Glomerular endothelial cell (primary cell): ENCODE data around the gene LYRM9. TPM values are rescaled to one million over a fixed set of nuclear protein-coding genes. Genes with fewer than 3 reads are reported as not detected.
"Not testable (repeated sequence)": the region's sequence is repeated elsewhere in the genome, so short reads cannot be mapped to it uniquely, and the experiment has no call there.

Source experiments
- DNase-seq: peaks from one replicate; pipeline ENCODE4 v3.0.0-alpha.2; 2011; ENCODE audit warnings: low read depth, low spot score; ENCODE audit errors: extremely low read depth
- total RNA-seq: library from RNA; depleted of rRNA; stranded (reverse); fragments of >200 nt; gene quantifications from 2 replicates; pipeline ENCODE4 v1.2.3, GENCODE V29; 2015

The LYRM9 gene
- total RNA-seq, 1 donor from 2014 or later: 21.2 TPM

DNA sequence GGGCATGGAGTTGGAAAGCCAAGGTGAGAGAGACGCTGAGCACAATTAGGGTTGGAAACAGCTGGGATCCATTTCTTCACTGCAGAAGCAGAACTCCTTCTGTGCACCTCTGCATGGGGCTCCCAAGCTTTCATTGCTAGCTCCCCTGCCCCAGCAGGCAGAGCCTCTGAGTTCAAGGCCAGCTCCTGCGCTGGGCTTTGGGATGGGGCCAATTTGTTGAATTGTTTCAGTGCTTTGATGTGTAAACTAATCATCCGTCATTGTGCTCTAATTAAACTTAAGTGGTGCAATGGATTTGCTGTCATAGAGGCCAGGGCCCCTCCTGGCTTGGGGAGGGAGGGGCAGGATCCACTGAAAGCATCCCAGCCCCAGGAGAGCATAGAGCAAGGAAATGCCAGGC is 13.5 kb upstream of the LYRM9 start:
- no peak for DNase-seq

DNA sequence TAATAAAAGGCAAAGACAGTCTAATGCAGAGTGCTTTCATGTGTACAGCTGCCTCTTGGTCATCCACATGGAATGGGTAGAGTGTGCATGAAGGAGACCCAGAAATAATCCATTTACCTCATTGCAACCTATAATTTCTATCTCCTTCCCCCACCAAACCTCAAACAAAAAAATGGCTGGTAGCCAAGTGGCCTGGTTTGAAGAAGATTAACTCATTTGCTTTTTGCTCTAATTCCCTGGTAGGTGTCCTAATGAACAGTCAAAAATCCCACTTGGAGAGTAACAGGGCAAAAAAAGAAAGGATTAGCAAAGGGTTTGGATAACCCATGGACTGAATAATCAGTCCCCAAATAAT is 13.0 kb upstream of the LYRM9 start:
- DNase-seq: no peak

DNA sequence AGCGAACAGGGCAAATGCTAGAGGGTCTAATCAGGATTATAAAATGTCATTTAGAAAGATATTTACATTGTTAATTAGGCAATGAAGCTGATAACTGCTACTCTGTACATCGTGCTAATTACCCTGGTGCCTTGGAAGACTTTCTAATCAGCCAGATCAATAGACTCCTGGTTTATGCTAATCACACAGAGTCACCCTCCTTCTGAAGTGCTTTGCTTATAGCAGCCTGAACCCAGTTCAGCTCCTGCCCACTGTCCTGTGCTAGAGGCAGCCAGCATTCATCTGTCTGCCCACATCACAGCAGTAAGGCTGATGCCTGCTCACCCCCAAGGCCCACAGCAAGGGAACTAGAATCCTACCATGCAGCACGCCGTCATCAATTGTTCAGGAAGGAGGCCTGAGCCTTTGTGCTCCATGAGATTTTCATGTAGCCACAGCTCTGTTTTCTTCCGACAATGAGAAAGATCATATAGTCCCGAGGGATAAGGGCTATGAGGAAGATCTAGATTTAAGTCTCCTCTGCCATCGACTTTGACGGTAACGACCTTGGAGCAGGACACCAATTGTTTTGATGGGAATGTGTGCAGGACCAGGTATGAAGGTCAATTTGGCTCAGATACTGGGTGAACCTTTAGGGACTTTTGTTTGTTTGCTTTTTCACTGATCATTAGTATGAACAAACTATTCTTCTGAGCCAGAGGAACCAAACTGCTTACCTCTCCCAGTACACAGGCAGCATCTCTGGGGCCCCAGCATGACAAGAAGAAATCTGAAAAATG is 12.5 kb upstream of the LYRM9 start:
- no peak for DNase-seq

DNA sequence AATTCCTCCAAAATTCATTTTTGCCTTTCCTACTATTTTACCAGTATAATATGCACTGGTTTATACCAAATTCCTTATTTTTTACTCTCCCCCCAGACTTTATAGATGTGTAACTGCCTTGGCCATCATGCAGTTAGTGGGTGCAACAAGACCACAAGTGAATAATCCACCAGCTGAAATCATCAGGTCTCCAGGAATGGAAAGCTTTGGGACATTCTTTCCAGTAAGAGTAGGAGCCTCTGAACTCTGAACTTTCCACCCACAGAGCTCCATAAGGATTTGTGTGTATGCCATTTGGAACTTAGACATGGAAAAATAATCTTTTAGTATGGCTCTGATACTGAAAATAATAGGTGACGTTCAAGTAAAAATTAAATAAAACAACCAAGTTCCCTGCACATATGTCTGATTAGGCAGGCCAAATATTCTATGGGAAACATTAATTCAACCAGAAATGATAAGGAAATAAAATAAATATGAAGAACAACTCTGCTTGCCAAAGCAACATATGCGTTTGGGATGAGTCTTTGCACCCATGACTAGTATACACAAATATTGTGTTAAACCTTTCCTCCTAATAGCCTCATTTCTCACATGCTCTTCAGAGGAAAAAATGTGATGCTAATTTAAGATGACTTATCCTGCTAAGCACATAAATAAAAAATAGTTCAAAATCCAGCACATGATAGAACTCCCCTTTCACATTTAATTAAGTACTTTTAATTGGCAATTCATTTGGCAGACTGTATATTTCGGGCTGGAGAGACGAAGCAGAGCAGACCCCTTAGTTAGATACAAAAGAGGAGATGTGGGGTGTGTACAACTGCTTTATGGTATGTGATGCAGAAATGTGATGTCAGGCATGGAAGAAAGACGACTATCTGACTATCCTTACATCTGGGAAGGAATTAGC is 11.6 kb upstream of the LYRM9 start:
- DNase-seq: no peak

DNA sequence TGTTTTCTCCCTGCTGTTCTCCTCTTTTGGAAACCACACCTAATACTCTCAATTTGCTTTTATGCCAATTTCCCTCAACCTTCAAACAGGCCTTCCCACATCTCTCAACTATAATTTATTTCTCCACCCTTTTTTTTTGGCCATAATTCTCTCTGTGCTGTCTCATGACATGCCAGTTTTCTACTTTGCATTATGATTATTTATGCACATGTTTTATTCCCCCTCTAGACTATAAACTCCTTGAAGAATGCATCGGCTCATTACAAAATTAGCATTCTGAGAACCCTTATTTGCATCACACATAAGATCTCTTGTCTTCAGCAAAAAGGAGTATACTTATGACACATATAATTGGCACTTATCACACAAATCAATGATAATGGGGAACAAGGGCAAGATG is 10.9 kb upstream of the LYRM9 start:
- no peak for DNase-seq

DNA sequence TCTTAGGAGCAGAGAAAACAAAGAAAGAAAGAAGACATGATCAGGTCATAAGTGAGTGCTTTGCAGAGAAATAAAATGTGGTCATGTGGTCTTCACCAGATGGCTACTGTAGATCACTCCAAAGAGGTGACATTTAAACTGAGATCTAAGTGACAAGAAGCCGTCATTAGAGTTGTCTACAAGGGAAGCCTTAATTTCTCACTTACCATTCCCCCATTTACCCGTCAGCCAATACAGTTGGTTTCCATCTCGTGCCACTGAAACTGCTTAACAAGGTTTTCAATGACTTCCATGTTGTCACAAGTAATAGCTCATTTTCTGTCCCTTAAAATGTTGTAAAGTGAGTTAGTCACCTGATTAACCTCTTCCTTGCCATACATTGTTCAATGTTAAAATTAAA is 6.4 kb upstream of the LYRM9 start:
- DNase-seq: no peak

DNA sequence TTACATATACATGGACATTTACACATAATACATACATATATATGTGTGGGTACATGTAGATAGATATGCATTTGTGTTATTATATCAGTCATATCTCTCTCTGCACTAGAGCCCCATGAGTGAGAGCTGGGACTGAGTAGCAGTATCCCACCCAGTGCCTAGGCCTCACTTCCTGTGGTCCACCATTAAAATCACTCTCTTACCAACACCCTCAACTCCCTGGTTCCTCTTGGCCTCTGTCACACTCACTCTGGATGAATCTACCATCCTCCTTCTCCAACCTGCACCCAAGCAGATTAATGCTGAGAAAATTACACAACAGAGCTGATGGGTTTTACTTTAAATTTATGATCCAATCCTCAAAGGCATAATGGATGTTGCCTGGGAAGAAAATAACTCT is 4.9 kb upstream of the LYRM9 start:
- DNase-seq: no peak

DNA sequence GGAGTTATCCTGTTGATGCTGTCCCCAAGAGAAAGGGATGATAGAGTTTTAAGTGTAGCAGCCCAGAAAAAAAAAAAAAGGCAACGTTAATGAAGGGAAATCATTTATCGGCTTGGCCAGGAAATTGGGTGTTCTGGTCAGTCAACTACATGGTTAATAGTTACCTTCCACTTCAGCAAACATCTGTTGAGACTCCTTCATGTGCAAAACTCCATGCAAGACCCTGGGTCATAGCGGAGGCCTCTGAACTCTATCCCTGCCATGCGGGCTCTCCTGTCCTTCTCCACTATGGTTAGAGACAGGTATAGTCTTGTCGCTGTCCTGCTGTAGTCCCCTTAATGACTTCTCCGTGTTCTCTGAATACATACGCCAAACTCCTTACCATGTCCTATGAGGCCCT is 3.5 kb upstream of the LYRM9 start:
- no peak for DNase-seq

DNA sequence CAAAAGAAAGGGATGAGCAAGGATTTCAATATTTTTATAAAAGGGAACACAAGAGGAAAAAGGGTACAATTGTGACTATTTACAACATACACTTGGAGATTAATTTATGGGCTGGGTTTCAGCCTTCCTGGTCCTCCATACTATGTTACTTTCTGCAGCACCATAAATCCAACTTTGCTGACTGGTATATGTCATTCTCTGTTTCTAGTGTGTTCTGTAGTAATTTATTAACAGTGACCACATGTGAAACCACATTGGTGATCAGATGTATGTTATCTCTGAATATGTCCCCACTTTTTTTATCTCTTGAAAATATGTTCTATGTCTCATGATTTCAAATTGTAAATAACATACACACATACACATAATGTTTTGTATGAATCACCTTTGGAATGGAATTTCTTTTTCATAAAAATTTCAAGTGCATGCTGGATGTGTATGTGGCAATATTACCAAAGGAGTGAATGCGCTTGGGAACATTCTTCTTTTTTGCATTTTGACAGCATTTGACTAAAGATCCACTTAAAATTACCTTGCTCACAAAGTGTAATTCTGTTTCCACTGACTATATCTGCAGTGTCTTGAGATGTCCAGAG is 2.9 kb upstream of the LYRM9 start:
- no peak for DNase-seq

DNA sequence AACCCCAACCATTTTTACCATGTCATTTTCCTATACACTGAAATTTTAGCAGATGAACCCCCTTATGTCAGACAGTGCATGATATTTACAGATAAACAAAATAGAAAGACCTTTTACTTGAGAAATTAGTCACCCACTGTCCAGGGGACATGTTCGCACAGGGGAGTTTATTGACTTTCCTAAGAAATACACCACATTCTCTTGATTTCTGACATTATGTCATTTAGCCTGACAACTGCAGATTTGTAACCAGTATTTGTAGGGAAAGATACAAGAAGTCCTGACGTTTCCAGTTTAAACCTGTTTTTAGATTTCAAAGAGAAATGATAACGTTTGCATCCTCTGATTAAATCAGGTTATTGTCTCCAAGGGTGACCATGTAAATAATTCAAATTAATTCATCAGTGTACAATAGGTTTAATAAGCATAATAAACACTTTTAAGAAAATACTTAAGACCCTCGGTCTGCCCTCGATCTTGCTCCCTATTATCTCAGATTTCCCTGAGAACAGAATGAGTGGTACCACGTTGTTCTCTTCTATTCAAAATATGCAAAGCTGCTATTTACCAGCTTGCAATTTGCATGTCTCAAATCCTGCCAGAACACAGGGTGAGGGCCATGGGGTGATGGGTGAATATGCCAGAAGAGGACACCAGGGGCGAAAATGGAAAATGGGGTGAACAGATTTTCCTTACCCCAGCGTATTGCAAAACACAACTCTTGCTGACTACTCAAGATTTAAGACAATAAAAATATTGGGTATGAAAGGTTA is 2.1 kb upstream of the LYRM9 start:
- DNase-seq: no peak

DNA sequence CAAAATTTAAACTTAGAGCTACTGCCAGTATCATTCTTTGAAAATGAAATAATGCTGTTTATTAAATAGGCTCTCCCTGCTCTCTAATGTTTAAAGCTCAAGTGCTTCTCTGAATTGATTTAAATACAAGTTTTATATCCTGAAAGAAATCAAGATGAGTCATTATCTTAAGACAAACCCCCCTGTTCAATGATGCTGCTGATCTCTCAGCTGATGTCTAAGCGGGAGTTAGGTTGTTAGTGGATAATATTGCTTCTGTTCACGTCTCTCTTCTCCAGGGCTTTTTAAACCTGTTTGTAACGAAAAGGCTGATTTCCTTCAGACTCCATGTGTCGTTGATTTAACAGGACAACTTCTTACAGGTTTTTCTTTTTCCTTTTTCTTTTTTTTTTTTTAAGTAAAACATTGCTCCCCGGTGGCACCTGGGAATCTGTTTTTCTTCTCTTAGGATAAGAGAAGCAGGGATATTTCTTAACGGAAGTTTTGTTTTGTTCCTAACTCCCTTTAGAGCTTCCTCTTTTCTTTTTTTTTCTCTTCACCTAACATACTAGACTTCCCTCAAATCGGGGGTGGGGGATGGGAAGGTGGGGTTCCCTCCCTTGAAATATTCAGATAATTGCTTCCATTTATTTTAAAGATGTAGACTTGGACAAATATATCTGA is 807 bp upstream of the LYRM9 start:
- no peak for DNase-seq

DNA sequence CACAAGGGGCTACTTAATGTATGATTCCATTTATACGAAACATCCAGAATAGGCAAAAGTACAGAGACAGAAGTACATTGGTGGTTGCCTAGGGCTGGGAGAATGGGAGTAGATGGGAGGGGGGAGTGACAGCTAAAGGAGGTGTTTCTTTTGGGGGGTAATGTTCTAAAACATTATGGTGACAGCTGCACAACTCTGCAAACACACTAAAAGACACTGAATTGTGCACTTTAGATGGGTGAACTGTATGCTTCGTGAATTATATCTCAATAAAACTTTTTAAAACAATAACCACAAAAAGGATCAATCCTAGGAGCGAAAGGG is 661 bp downstream of the LYRM9 start:
- no peak for DNase-seq

DNA sequence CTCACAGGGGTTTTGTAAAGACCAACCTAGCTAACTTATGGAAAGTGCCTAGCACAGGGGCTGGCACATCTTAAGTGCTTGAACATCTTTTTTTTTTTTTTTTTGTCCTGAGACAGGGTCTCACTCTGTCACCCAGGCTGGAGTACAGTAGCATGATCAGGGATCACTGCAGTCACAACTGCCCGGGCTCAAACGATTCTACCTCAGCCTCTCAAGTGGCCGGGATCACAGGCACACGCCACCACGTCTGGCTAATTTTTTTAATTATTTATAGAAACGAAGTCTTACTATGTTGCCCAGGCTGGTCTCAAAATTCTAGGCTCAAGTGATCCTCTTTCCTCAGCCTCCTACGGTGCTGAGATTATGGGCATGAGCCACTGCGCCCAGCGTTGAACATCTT is 1.3 kb downstream of the LYRM9 start:
- DNase-seq: no peak

DNA sequence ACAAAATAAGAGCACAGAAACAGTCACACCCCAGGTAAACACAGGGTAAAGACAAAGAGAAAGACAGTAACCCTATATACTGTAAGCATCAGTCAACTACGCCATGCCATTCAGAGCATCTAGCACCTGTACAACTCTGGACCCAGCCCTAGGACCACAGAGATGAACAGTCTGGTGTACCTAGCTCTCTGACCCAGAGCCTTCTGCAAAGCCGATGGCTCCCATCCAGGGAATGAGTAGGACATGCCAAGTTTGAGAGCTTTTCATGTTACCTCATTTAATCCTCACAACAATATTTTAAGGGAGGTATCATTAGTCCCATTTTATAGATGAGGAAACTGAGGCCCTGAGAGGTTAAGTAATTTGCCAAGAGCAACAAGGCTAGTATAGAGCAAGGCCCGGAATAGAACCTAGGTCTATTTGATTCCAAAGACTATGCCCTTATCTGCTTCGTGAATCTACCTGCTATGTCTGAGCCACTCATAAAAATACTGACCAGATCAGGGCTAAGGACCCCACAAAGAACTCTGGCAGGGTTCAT is 3.4 kb downstream of the LYRM9 start:
- DNase-seq: no peak

DNA sequence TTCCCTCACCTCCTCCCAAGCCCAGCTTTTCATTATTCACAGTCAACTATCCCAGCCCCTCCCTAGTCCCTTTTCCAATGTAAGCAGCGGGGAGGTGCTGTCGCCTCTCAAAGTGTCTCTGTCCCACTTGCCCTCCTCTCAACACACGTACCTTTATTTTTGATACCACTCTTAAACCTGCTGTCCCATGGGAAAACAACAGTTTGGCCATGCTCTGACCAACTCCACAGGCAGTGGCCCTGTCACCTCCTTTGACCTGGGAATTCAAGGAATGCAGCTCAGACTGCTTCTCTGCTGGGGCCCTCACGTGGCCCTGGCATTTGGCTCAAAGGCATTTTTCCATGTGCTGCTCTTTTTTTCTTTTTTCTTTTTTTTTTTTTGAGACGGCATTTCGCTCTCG is 4.2 kb downstream of the LYRM9 start:
- DNase-seq: no peak

DNA sequence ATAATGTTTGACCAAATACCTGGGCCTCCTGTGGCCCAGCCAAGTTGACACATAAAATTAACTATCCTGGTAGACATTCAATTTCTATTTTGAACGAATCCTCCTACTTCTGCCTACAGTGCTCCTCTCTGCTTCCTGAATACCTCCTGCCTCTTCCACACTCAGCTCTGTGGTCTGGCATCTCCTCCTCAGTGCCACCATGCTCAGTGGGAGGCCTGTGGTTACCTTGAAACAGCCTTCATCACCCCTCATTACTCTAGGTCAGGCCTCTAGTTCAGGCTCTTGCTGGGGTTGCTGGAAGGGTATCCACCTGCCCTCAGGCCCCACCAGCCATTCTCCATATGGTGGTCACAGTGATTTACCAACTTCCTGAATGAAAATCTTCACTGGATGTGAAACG is 5.1 kb downstream of the LYRM9 start:
- DNase-seq: no peak

DNA sequence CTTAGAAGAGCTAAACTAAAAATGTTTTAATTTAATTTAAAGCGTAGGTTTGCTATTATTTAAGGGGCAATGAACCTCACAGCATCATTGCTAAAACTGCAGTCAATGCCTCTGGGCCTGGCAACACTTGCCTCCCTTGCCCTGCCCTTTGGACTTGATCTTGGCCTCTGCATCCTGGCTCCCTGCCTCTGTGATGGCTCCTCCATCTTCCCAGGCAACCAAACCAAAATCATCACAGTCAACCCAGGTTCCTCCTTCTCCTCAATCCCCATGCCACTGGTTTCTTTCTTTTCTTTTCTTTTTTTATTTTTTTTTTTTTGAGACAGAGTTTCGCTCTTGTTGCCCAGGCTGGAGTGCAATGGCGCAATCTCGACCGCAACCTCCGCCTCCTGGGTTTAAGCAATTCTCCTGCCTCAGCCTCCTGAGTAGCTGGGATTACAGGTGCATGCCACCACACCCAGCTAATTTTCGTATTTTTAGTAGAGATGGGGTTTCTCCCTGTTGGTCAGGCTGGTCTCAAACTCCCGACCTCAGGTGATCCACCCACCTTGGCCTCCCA is 6.7 kb downstream of the LYRM9 start:
- DNase-seq: not testable (repeated sequence)

DNA sequence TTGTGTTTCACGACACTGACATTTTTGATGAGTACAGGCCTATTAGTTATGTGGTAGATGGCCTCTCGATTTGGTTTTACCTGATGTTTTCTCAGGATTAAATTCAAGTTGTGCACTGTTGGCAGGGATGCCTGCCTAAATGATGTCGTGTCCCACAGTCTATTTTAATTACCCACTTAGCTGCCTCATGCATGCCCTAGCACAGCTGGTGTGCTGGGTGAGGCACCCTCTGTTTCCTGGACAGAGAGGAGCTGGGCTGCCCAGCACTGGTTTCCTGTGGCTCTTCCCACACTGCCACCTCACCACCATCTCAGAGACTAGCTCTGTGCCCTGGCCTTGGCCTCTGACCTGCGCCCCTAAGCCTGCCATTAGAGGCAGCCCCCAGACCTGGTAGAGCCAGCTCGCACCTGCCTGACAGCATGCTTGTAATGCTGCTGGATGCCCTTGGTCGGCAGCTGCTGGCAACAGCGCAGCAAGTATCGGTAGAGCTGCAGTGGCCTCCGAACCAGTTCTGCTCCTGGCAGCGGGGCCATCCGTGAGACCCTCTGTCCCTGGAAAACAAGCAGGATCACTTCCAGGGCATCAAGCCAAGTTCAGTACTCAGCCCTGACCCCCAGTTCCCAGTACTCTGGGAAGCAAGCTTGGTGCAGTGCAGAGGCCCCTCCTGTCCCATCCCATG is 10.9 kb downstream of the LYRM9 start:
- no peak for DNase-seq

DNA sequence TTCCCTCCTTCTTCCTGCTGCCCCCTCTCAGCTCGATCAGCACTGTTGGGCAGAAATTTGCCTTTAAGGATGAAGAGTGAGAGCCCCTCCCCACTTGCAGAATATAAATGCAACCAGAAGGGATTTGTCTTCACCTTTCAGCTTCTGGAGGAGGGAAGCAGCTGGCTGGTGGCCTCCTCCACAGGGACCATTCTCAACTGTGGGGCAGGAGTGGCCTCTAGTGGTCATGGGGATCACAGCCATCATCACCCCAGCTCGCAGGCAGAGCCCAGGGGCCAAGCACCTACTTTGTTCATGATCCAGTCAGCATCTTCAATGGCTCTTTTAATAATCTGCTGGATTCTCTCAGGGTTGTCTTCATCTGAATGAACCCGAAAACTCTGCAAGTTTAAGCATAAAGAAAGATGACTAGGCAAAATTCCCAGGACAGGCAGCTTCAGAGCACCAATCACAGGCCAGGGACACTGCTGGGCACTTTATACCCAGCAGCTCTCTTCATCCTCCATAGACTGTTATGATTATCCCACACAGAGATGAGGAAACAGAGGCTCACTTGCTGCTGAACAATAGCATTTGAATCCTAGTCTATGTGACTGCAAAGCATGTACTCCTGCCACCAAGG is 13.1 kb downstream of the LYRM9 start:
- no peak for DNase-seq
